ENCODE results near the gene LRRC30.

GRCh38 chr18:7254163-7254562 lies 23.3 kb downstream of the LRRC30 start:
- no peak for TF ChIP-seq CTCF (IDR thresholded peaks at IDR 0.05 in 4 of 5, conservative IDR thresholded peaks at IDR 0.05 in 1 of 5)
- TF ChIP-seq POLR2A (IDR thresholded peaks at IDR 0.05), result no peak
